ENCODE results near the gene CHRNB2. TPM values are rescaled to one million over a fixed set of nuclear protein-coding genes. Genes with fewer than 3 reads are reported as not detected.

CHRNB2 gene
- total and polyA plus RNA-seq, 2 of the 8 experiments (the other 6 are each of a cell fraction or from before 2014, with no cell fraction given), result 3.1 to 4.1 TPM

DNA sequence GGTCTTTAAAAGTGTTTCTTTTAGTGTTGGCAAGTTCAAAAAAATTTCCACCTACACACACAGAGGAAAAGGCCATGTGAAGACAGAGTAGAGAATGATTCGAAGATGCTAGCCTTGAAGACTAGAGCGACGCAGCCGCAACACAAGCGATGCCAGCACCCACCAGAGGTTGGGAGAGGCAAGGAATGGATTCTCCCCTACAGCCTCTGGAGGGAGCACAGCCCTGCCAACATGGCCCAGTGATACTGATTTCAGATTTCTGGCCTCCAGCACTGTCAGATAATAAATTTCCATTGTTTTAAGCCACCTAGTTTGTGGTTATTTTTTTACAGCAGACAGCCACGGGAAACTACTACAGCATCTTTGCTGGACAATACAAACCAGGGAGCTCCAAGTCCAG lies 47.3 kb downstream of the CHRNB2 start (continued):
- no peak for TF ChIP-seq PHF8 (conservative IDR thresholded peaks at IDR 0.05; ENCODE audit: low read depth, low read length)

Data from H1 (cell line).